Hematopoietic multipotent progenitor cell treated with erythropoietin and hydrocortisone succinate and interleukin-3 and kit ligand, for 6 days (in vitro differentiated cells): ENCODE data around the gene FANK1.
"Not testable (repeated sequence)": the region's sequence is repeated elsewhere in the genome, so short reads cannot be mapped to it uniquely, and the experiment has no call there.

Experiments used
- DNase-seq: peaks from one replicate; pipeline ENCODE4 v3.0.0-alpha.2; 2015

Gene FANK1

DNA sequence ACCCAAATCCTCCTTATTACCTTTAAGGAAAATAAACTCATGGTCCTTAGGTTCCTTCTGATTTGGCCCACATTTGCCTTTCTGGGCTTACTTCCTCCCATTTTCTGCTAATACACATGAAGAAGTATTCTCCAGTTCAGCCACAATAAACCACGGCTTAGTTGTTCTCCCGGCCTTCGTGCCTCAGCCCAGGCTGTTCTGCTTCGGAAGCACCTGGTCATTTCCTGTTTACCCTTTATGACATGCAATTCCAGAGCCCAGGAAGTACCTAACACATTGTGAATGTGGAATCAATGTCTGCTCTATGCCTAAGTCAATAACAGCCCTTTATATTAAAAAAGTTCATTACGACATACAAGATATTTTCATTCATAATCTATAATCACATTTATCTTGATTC is 4.0 kb upstream of the FANK1 start:
- not testable (repeated sequence) for DNase-seq

DNA sequence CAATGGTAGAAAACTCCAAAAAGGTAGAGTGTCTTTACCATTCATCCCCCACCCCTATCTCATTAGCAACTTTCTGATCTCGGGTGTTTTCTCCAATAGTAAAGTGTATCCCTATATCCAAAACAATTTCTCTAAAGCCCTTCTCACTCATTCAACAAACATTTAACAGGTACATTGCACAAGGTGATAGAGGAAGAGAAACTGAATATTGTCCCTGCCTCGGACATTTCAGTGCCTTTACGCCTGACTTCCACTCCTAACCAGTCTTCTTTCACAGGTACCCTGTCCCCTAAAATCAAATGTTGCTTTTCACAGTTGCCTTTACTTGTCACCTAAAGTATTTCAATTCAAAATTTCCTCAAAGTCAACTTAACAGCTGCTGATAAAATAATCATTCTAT is 2.2 kb upstream of the FANK1 start:
- not testable (repeated sequence) for DNase-seq

DNA sequence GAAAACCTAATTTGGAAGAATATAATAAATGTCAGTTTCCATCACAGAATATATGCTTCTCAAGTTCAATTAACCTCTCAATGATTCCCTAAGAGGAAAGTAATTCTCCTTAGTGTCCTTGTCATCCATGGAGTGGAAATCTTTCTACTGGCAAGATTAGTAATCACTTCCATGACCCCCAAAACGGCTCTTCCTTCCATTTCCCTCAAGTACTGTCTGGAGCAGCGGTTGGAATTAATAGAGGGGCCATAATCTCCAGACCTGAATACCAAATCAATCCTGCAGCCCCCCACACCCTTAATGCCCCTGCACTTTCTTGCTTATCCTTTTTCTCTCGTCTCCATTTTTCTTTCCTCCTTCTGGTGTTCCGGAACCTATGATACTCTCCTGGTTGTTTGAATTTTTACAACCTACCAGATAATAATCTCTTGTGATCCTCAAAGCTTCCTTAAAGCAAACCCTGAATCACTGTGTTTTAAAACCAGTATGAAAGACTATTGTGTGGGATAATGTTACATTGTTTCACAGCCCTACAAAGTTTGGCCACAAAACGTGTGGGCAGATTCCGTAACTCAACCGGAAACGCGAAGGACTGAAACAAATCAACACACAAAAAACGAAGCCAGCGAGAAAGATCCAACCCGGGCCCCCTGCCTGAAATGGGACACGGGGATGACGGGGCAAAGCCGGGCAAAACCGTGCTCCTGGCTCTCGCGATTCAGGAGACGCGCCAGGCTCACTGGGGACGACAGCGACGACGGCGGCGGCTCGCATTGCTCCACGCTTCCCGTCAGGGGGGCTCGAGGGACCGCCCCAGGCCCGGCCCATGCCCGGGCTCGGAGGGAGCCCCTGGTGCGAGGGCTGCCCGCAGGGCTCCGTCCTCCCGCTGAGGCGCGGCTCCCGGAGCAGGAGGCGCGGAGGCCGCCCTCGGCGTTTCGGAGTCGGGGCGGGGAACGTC is 955 bp upstream of the FANK1 start:
- DNase-seq = peak; percentile 61

DNA sequence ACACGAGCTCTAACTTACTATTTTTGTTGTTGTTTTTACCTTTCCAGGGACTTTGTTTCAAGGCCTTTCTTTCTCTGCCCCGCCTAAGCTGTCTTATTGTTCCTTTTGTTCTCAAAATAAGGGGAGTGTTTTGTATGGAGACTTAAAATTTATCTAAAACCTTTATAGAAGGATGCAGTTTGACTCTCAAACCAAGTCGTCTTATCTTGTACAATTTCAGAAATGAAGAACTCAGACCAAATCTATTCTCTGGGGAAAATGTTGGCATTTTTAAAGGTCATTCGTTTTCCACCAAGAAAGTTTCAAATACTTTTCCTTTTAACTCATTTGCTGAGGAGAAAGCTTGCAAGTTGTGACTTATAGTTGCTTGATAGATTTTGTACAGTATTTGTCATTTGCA is 953 bp downstream of the FANK1 start:
- not testable (repeated sequence) for DNase-seq

DNA sequence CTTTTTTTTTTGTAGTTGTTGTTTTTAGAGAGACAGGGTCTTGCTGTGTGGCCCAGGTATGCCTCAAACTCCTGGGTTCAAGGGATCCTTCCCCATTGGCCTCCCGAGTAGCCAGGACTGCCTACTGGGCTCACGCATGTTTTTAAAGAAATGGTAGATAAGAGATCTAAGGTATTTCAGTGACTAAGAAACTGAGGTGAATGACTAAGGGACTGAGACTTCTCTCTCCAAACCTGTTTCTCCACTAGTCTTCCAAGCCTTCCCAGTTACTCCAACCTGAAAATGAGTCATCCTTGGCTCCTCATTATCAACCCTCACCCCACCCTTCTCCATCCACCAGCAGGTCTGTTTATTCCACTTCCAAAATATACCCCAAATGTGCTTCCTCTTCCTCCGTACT is 4.6 kb downstream of the FANK1 start:
- not testable (repeated sequence) for DNase-seq

DNA sequence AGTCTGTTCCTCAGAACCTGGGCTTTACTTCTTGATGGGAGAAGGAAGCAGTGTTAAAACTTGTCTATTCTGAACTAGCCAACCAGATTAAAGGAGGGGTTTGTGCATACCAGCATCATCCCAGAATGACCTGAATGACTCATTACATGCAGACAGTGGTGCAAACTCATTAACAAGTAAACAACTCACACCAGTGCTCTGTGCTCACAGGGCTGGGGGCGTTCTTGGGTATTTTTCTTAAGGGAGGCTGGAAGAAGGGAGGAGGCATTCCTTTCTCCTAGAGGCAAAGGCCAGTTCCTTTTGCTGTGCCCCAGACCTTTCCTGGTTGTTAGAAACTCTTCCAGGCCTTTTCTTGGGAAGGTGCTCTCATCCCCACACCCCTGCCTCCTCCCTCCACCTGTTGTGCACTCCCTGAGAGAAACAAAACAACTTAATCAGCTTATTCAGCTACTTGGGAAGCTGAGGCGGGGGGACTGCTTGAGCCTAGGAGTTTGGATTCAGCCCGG is 6.8 kb downstream of the FANK1 start:
- not testable (repeated sequence) for DNase-seq

DNA sequence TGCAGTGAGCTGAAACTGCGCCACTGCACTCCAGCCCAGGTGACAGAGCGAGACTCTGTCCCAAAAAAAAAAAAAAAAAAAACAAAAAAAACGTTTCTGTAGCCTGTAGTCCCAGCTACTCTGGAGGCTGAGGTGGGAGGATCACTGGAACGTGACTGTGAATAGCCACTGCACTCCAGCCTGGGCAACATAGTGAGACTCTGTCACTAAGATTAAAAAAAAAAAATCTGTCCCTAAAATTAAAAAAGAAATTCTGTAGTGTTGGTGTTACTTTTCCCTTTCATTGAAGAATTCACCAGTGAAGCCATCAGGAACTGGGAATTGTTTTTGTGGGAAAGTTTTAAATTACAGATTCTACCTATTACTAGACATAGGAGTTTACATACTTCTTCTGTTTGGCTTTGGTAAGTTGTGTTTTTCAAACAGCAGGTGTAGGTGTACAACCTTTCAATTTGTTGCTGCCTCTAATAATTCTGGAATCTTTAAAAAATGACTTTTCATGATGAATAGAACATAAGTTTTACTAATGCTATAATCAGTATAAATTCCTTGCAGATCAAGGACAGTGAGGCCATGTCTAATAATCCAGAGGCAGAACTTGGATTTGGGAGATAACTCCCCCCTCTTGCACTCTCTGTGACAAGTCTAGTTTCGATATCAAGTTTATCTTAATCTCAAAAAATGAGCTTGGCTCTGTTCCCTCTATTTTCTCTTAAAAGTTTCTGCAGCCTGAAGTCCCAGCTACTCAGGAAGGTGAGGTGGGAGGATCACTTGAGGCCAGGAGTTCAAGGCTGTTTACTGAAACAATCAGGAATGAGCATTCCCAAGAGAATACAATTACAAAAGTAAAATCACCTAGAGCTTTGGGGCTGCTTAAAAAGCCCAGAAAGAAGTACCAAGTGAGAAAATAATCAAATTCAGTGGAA is 9.0 kb downstream of the FANK1 start:
- DNase-seq = not testable (repeated sequence)

DNA sequence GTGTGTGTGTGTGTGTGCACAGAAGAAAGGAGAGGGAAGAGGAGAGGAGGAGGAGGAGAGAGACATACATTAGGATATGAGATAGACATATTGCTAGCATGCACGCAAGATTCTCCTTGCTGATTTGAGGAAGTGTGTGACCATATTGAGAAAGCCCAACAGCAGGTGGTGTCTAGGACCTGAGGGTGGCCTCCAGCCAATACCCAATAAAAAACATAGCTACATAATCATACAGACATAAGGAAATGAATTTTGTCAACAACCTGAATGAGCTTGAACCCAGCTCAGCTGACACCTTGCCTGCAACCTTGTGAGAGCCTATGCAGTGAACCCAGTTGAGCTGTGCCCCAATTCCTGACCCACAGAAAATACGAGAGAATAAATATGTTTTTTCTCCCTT is 11.2 kb downstream of the FANK1 start:
- peak; percentile 38 for DNase-seq

DNA sequence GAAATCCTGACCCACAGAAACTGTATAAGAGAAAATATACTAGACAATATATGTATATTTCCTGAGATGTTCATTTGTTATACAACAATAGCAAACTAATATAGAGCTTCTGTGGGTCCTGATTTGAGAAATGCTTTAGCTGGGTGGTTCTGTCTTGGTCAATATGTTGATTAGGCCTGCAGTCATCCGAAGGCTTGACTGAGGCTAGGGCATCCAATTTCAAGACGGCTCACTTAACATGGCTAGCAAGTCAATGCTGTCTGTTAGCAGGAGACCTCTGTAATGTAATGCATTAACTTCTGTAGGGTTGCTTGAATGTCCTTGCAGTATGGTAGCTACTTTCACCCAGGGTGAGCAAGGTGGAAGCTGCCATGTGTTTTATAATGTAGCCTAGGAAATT is 12.4 kb downstream of the FANK1 start:
- DNase-seq = not testable (repeated sequence)

DNA sequence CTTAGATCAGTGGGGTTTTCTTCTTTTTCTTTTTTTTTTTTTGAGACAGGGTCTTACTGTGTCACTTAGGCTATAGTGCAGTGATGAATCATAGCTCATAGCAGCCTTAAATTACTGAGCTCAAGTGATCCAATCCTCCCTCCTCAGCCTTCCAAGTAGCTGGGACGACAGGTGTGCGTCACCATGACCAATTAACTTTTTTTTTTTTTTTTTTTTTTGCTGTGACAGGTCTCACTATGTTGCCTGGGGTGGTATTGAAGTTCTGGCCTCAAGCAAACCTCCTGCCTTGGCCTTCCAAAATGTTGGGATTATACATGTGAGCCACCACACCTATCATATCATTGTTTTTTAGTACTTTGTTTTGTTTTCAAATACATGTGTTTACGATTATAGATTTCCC is 13.1 kb downstream of the FANK1 start:
- DNase-seq = not testable (repeated sequence)

DNA sequence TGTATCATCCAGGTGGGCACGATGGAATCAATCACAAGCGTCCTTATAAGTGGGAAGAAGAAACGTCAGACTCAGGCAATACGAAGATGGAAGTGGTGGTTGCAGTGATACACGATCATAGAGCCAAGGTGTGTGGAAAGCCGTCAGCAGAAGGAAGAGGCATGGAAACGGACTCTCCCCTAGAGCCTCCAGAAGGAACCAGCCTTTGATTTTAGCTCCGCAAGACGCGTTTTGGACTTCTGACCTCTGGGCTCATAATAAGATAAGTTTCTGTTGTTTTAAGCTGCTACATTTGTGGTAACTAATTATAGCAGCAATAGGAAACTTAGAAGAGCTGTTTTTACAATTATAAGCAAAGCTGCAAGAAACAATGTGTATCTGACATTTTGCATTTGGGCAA is 14.8 kb downstream of the FANK1 start:
- DNase-seq = no peak

DNA sequence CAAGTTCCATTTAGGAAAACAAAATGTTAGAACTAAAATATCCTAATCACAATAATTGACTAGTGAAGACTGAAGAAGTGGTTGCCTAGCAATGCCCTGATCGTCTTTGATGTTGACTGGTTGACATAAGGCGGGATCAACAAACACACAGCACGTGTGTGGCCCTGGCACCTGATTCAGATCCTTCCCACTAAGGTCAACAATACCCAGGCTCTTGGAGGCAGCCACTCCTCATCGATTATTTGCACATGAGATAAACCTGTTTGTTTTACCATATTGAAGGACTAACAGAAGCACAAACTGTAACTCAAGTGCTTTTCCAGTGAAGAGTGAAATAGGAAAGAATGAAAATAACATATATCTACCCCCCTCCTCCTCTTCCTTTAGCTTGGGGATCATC is 15.6 kb downstream of the FANK1 start:
- no peak for DNase-seq

DNA sequence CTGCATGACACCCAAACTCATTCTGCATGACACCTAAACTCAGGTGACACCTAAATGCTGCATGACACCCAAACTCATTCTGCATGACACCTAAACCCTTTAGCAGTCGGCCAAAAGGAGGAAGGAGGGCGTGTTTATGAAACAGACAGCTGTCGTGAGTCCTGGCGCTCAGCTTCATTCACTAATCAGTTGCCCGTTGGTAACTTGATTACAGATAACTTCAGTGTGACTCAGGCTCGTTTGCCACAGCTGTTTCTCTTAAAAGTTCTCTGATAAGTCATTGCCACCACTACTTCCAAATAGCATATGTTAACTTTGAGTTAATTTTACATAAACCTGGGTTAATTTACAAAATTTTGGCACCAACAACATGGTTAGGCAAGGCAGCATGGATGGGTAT is 16.9 kb downstream of the FANK1 start:
- peak; percentile 92 for DNase-seq

DNA sequence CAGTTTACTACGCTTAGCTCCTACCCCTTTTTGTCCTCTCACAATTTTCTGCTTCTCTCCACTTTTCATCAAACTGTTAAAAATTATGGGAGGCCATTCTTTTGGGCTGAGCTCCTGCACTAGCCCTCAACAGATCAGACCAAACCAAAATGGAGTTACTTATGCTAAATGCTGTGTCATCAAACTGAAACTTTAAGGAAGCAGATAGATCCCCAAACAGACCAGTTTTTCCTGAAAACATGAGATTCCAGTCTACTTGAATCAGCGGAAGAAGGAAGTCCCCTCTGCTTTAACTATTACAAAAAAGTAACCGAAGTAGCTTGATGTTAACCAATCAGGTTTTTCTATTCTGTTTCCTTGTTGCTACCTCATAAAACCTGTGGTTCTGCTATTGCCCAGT is 20.6 kb downstream of the FANK1 start:
- no peak for DNase-seq

DNA sequence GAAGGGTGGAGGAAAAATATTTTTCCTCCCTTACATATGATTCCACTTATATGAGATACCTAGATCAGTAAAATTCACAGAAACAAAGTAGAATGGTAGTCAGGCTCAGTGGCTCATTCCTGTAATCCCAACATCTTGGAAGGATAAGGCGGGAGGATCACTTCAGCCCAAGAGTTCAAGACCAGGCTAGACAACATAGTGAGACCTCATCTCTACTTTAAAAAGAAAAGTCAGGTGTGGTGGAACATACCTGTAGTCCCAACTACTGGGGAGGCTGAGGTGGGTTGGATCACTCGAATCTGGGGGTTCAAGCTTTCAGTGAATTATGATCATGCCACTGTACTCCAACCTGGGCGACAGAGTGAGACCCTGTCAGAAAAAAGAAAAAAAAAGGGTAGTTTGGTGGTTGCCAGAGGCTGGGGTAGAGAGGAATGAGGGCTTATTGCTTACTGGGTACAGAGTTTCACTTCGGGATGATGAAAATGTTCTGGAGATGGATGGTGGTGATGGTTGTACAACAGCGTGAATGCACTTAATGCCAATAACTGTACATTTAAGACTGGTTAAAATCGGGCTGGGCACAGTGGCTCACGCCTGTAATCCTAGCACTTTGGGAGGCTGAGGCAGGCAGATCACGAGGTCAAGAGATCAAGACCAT is 21.5 kb downstream of the FANK1 start:
- not testable (repeated sequence) for DNase-seq

DNA sequence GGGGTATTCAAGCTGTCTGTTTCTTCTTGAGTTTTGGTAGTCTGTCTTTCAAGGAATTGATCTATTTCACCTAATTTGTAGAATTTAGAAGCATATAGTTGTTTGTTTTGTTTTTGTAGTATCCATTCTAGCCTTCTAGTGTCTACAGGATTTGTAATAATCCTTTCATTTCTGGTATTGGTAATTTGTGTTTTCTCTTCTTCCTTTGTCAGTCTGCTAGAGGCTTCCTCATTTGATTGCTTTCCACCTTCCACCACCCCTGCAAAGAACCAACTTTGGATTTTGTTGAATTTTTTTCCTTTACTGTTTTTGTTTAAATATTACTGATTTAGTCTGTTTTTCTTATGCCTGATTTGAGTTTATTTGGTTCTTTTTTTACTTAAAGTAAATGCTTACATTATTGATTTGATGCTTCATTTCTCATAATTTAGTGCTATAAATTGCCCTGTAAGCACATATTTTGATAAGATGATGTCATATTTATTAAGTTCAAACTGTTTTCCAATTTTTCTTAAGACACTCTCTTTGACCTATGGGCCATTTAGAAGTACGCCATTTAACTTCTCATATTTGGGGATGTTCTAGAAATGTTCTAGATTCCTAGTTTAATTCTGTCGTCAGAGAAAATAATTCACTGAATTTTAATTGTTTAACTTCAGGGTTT is 25.4 kb downstream of the FANK1 start:
- DNase-seq = not testable (repeated sequence)

DNA sequence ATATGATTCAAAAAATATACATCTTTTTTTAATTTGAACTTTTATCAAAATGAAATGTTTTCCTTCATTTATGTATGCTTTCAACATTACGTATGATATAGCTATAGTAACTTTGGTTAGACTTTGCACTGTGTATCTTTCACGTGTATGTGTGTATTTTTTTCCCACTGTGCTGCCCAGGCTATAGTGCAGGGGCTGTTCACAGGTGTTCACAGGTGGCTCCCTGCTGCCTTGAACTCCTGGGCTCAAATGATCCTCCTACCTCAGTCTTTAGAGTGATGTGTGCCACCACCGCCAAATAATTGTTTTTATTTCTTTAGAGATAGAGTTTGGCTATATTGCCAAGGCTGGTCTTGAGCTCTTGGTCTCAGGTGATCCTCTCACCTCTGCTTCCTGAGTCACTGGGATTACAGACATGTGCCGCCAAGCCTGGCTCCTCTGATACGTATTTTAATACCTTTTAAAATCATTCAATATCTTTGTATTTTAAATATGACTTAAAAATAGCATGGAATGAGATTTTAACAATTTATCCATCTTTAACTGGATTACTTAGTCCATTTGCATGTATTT is 29.0 kb downstream of the FANK1 start:
- DNase-seq = no peak

DNA sequence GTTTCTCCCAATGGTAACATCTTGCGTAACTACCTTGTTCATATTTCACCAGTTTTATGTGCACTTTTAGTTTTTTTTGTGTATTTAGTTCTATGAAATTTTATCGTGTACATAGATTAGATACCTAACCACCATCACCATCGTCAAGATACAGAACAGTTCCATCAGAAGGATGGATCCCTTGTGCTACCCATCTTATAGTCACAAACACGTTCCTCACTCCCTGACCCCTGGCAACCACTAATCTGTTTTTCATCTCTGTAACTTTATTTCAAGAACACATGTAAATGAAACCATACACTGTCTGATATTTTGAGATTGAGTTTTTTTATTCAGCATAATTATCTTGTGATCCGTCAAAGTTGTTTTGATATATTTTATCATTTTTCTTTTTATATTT is 29.9 kb downstream of the FANK1 start:
- DNase-seq = no peak

DNA sequence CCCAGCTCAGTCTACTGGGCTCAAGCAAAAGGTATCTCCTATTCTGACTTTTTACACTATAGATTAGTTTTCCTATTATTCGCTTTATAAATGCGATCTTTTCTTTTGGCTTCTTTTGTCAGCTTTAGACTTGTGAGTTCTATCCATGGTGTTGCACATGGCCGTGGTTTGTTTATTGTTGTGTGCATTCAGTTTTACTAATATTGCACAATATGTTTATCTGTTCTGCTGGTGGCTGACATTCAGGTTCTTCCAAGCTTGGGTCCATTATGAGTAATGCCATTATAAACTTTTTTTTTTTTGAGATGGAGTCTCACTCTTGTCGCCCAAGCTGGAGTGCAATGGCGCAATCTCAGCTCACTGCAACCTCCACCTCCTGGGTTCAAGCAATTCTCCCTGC is 30.9 kb downstream of the FANK1 start:
- not testable (repeated sequence) for DNase-seq

DNA sequence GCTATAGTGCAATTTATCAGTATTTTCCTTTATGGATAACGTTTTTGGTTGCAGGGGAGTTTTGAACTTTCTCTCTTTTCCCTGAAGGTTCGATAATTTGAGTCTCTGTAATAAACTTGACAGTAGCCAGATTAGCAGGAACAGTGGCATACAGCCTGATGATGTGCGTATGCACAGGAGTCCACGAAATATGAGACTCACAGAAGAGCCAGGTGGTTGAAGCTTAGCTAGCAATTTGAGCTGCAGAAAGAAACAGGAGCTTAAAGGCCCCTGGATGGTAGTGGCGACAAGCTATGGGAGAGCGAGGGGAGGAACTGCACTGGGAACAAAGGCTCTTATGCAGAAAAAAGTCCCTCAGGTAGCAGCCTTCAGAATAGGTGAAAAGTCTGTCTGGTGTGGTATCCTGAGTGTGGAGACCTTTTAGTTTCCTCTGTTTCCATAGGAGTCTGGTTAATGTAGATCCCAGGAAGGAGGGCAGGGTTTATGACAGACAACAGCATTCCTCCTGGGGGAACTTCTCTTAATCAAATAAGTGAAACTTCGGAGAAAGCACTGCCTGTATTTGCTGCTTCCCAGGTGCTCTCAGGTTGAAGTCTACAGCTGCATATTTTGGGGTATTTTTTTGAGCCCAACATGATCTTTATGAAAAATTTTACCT is 32.7 kb downstream of the FANK1 start:
- DNase-seq = no peak

DNA sequence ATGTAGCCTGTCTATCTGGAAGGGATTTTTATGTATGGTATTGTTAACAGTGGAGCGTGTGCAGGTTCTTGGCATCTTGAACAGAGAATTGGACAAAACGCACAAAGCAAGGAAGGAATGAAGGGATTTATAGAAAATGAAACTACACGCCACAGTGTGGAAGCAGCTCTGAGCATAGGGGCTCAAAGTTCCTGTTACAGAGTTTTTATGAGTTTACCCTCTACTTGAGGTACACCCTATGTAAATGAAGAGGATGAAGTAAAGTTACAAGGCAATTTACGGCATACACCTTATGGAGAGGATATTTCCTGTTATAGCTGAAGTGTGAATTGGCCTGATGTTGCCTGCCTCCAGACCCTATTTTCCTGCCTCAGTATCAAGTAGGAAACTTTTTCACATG is 33.3 kb downstream of the FANK1 start:
- DNase-seq = no peak
